Nephron (organoid): ENCODE measurements around the gene RSPO3.

Source experiments
- H3K27ac Mint-ChIP-seq, 3 experiments: 2 replicates each; pipeline ENCODE4 v1.8.0; 2020; ENCODE audit warnings: mixed read lengths in 3 of 3, mild to moderate bottlenecking in 2 of 3, moderate library complexity in 1 of 3
- H3K27me3 Mint-ChIP-seq: 2 replicates; pipeline ENCODE4 v1.8.0; 2021; ENCODE audit warnings: low read depth, mild to moderate bottlenecking, moderate library complexity, mixed read lengths
- H3K36me3 Mint-ChIP-seq: 2 replicates; pipeline ENCODE4 v1.8.0; 2020; ENCODE audit warnings: low read depth, mixed read lengths
- H3K4me1 Mint-ChIP-seq: 2 replicates; pipeline ENCODE4 v1.8.0; 2020; ENCODE audit warnings: mixed read lengths
- H3K4me3 Mint-ChIP-seq, 3 experiments: 2 replicates each; pipeline ENCODE4 v1.8.0; 2020; ENCODE audit warnings: mild to moderate bottlenecking in 3 of 3, mixed read lengths in 3 of 3, moderate library complexity in 2 of 3
- H3K9me3 Mint-ChIP-seq: 2 replicates; pipeline ENCODE4 v1.8.0; 2020; ENCODE audit warnings: mixed read lengths
- TF ChIP-seq, protein P1 (sequence below), 3 experiments: fragments of 200-600 bp; sonication (generic); IDR thresholded peaks; one replicate each; pipeline ENCODE4 v1.5.0; 2021; ENCODE audit warnings: antibody characterized with exemption in 3 of 3; ENCODE audit not compliant: unreplicated experiment in 3 of 3

RSPO3 gene

DNA sequence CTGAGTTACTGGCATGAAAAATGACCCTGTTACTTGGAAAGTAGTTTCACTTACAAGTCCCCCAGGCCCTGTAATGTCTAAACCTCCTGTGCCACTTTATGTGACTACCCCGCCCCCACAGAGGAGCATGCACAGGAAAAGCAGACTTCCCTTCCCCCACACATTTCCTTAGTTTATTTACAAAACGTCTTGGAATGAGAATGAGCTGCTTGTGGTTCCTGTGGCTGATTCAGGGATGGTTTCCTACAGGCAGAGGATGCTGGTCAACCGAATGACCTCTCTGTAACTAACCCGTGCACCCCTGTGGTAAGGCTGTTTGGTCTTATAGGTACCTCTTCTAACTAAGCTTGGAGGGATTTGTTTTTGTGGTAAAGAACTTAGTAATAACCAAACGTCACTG, 28.5 kb downstream of the RSPO3 start:
- Mint-ChIP-seq H3K9me3 (no peaks in the 10 kb centered on the region), H3K36me3 (peaks cover 9% of the 10 kb centered on the region), H3K4me1 (peaks cover 35% of the 10 kb centered on the region), H3K27ac (peak overlapping the region; percentile 50 to 86 (median 55)), H3K4me3 (peak overlapping the region in 1 of 3 experiments; percentile 15), H3K27me3 (no peaks in the 10 kb centered on the region)
- TF ChIP-seq, protein P1, sequence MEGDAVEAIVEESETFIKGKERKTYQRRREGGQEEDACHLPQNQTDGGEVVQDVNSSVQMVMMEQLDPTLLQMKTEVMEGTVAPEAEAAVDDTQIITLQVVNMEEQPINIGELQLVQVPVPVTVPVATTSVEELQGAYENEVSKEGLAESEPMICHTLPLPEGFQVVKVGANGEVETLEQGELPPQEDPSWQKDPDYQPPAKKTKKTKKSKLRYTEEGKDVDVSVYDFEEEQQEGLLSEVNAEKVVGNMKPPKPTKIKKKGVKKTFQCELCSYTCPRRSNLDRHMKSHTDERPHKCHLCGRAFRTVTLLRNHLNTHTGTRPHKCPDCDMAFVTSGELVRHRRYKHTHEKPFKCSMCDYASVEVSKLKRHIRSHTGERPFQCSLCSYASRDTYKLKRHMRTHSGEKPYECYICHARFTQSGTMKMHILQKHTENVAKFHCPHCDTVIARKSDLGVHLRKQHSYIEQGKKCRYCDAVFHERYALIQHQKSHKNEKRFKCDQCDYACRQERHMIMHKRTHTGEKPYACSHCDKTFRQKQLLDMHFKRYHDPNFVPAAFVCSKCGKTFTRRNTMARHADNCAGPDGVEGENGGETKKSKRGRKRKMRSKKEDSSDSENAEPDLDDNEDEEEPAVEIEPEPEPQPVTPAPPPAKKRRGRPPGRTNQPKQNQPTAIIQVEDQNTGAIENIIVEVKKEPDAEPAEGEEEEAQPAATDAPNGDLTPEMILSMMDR (IDR thresholded peaks at IDR 0.05; ENCODE audit: unreplicated experiment in 3 of 3) = no peak

DNA sequence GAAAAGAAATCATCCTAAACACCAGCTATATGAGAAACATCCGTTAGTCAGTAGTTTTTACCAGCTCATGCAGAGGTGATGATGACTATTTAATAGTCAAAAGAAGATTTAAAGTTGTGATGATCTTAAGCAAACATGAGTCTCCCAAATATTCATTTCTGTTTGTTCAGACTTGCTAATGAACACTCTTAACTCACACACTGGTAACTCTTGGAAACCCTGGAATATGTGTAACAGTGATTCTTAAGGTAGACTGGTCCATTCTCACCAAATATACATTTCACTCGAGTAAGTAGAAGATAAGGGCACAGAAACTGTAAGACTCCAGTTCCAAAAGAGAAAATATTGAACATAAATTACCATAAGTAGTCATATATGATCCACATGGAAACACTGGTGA, 29.1 kb downstream of the RSPO3 start:
- Mint-ChIP-seq H3K27me3 (no peaks in the 10 kb centered on the region), H3K36me3 (peaks cover 12% of the 10 kb centered on the region), H3K4me1 (peaks cover 35% of the 10 kb centered on the region), H3K9me3 (no peaks in the 10 kb centered on the region), H3K27ac (peak overlapping the region; percentile 50 to 86 (median 55)), H3K4me3 (no peak overlapping the region)
- TF ChIP-seq, protein P1 (IDR thresholded peaks at IDR 0.05; ENCODE audit: unreplicated experiment in 3 of 3) = no peak

DNA sequence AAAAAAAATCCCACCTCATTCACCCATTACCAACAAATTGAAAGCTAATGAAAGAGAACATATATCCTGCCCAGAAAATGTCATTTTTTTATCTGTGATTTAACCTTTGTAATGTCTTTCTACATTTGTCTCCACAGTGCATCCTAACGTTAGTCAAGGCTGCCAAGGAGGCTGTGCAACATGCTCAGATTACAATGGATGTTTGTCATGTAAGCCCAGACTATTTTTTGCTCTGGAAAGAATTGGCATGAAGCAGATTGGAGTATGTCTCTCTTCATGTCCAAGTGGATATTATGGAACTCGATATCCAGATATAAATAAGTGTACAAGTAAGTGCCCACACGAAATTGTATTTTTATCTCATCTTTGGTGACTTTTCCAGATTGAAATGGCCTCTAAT, 30.0 kb downstream of the RSPO3 start:
- Mint-ChIP-seq H3K27me3 (no peaks in the 10 kb centered on the region), H3K9me3 (no peaks in the 10 kb centered on the region), H3K4me3 (peak overlapping the region in 1 of 3 experiments; percentile 55), H3K36me3 (peaks cover 16% of the 10 kb centered on the region), H3K27ac (peak overlapping the region; percentile 26 to 44 (median 30)), H3K4me1 (peaks cover 35% of the 10 kb centered on the region)
- TF ChIP-seq, protein P1 (IDR thresholded peaks at IDR 0.05; ENCODE audit: unreplicated experiment in 3 of 3) = no peak

DNA sequence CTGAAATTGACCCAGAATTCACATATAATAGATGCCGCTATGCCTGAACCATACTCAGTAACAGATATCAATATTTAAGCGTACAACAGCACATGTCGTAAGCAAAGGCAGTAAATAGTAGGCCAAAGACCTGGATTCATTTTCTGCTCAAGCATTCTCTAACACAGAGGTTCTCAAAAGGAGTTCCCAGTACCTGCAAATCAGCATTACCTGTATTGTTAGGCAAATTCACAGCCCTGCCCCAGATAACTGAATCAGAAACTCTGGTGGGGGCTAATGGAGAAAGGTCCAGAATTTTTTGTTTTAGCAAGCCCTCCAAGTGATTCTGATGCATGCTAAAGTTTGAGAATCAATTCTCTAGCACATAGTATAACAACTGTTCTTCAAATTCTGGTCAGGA, 36.0 kb downstream of the RSPO3 start:
- Mint-ChIP-seq H3K27me3 (no peaks in the 10 kb centered on the region), H3K9me3 (no peaks in the 10 kb centered on the region), H3K4me1 (peaks cover 3% of the 10 kb centered on the region), H3K27ac (no peak overlapping the region), H3K36me3 (peaks cover 26% of the 10 kb centered on the region), H3K4me3 (no peak overlapping the region)
- TF ChIP-seq, protein P1 (IDR thresholded peaks at IDR 0.05; ENCODE audit: unreplicated experiment in 3 of 3) = no peak

DNA sequence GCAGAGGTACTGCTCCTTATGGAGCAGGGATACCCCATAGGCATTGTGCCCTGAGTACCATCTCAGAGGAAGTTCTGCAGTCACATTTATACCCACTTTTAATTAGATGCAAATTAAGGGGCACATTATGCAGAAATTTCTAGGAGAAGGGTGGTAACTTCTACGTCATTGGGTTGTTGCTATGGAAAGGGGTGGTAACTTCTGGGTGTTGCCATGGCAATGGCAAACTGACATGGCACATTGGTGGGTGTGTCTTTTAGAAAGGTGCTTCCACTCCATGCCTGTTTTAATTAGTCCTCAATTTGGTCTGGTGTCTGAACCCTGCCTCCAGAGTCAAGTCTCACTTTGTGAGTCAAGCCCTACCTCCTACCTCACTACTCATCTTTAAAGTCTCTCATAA, 42.0 kb downstream of the RSPO3 start:
- Mint-ChIP-seq H3K4me3 (no peak overlapping the region), H3K36me3 (peaks cover 51% of the 10 kb centered on the region), H3K27ac (no peak overlapping the region), H3K4me1 (peaks cover 25% of the 10 kb centered on the region), H3K27me3 (no peaks in the 10 kb centered on the region), H3K9me3 (no peaks in the 10 kb centered on the region)
- TF ChIP-seq, protein P1 (IDR thresholded peaks at IDR 0.05; ENCODE audit: unreplicated experiment in 3 of 3) = no peak

DNA sequence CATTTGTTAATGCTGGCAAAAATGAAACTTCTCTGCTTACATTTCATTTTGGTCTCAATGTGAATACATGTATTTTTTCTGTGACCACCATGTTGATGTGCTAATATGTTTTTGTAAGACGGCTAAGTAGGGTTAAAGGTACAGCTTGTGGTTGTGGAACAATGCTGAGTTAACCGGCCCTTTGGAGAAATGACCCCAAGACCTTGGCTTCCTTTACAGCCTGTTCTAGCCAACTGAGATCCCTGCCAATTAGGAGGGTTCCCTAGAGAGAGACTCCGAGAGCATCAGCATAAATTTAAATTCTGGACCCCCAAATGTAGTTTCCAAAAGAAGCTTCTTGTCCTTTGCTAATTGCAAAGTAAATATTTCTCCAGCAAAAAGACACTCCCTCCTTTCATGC, 44.4 kb downstream of the RSPO3 start:
- H3K27me3 Mint-ChIP-seq = no peaks in the 10 kb centered on the region
- peaks cover 57% of the 10 kb centered on the region for H3K36me3 Mint-ChIP-seq
- H3K4me1 Mint-ChIP-seq = peaks cover 25% of the 10 kb centered on the region

More for the DNA sequence above, 44.4 kb downstream of the RSPO3 start:
- TF ChIP-seq, protein P1 (IDR thresholded peaks at IDR 0.05; ENCODE audit: unreplicated experiment in 3 of 3) = no peak
- H3K9me3 Mint-ChIP-seq = no peaks in the 10 kb centered on the region
- no peak overlapping the region for H3K4me3 Mint-ChIP-seq
- H3K27ac Mint-ChIP-seq = peak overlapping the region; percentile 23 to 69 (median 57)
